Activated naive CD8-positive, alpha-beta T cell treated with anti-CD3 and anti-CD28 coated beads, Interleukin-2, amount 50 U/mL, for 16 hours (primary cell): ENCODE data around the gene PTDSS2.
"Not testable (repeated sequence)": the region's sequence is repeated elsewhere in the genome, so short reads cannot be mapped to it uniquely, and the experiment has no call there.

Experiments
- DNase-seq: peaks from one replicate; pipeline ENCODE4 v3.0.0-alpha.2; 2020; ENCODE audit warnings: low read depth, low spot score

The PTDSS2 gene

DNA sequence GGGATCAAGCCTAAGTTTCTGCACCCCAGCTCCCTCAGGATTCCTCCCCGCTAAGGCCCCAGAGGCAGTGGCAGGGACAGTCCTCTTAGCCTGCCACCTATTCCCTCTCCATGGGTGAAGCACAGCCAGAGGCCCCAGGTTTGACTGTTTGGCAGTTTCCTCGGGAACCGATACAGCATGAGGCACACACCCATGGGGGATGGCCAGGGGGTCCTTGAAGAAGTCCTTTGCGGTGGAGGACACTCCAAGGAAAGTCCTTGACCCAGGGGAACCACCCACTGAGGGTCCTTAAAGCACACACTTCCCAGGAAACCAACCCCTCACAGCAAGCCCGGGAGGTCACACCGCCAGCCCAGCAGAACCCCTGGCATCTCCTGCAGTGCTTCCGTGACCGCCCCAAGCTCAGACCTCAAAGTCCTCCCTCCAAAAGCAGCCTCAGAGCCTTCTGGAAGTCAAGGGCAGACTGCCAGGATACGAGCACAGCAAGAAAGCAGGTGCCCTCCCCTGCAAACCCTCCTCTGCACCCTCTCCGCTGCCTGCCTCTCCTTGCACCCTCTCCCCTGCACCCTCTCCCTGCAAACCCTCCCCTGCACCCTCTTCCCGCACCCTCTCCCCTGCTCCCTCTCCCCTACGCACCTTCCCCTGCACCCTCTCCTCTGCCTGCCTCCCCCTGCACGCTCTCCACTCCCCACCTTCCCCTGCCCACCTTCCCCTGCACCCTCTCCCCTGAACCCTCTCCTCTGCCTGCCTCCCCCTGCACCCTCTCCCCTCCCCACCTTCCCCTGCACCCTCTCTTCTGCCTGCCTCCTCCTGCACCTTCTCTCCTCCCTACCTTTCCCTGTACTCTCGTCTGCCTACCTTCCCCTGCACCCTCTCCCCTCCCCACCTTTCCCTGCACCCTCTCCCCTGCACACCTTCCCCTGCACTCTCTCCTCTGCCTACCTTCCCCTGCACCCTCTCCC lies 36.7 kb upstream of the PTDSS2 start:
- DNase-seq, result no peak

DNA sequence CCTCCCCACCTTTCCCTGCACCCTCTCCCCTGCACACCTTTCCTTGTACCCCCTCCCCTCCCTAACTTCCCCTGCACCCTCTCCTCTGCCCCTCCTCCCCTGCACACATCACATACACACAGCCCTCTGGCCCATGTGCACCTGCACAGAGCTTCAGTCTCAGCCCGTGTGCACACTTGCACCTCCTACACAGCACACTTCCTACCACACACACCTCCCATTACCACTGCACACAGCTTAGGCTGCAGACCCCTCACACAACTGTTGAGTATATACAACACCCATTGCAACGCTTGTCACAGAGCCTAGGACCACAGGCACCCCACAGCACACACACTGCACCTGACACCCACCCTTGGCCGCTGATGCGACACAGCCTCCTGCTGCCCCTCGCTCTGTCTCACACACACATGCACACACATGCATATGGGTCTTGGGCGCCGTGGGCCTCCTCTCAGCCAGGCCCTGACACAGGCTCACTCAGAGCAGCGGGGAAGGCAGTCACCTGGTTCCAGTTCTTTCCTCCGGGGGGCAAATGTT lies 35.7 kb upstream of the PTDSS2 start:
- no peak for DNase-seq

DNA sequence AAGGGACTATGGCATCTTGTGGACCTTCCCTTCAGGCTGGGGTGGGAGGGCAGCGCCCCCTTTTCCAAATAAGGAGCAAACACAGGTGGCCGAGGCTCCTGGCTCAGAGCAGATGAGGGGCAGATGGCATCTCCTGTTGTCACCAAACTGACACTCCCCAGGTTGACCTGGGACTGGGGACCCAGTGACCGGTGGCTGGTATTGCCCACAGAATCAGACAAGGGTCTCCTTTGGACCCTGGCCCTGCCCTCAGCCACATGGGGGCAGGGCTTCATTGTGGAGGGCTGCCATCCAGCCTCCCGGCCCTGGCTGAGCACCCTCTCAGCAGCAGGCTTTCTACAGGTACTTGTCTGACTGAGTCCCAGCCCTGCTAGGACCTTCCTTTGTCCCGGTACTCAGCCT lies 34.4 kb upstream of the PTDSS2 start:
- no peak for DNase-seq

DNA sequence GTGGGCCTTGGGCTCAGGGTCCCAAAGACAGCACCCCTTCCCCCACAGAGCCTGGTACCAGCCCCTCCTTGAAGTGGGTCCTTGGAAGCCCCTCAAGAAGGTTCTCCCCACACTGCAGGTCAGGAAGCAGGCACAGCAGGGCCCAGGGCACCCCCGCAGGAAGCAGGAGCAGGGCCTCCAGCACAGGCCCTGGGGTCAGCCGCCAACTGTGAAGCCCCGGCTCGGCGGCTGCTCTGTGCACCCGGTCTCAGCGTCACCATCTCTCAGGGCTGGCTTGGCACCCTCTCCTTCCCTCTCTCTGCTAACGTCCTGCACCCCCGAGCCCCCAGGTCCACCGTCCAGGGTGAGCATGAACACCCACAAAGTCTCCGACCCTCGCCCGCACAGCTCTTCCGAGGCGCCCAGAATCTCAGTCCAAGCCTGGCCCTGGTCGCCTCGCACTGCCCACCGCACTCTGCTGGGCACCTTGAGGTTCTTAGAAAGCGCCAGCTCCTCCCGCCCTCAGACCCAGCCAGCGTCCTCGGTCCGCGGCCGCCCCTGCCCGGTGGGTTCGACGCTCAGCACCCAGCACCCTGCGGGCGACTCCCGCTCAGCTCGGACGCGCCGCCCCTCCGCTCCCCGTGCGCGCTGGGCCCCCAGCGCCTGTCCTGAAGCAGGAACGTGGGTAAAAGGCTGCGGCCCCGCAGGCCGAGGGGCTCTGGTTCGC lies 33.9 kb upstream of the PTDSS2 start:
- DNase-seq, result no peak

DNA sequence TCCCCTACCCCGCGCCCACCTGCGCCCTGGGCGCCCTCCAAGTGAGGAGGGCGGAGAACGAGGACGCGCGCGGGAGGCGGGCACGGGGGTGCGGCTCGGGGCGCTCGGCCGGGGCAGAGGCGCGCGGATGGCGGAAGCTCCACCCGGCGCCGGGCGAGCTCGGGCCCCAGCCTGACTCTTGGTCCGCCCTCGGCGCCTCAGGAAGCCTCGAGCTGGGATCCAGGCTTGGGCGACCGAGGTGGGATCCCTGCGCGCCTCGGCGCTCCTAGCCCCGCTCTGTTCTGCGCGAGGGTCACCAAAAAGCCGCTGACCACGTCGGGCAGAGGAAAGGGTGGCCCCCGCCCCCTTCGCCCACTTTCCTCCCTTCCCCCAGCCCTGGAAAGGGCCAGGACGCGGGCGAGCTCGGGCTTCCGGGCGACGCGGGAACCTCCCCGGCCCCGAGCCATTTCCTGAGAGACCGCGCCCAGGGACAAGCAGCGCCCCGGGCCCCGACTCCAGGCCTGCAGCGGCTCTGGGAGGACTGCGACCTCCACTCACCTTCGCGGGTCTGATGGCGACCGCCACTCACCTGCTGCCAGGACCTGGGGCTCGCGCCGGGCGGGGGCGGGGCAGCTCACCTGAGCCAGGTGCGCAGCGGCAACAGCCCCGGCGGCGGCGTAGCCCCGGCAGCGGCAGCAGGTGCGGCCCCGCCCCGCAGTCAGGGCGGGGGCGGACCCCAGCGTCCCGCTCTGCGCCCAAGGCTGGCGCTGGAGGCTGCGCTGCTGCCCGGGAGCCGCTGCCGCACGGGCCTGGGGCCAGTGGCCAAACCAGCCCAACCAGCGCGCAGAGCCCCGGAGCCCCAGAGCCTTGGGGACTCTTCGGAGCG lies 33.1 kb upstream of the PTDSS2 start:
- no peak for DNase-seq

DNA sequence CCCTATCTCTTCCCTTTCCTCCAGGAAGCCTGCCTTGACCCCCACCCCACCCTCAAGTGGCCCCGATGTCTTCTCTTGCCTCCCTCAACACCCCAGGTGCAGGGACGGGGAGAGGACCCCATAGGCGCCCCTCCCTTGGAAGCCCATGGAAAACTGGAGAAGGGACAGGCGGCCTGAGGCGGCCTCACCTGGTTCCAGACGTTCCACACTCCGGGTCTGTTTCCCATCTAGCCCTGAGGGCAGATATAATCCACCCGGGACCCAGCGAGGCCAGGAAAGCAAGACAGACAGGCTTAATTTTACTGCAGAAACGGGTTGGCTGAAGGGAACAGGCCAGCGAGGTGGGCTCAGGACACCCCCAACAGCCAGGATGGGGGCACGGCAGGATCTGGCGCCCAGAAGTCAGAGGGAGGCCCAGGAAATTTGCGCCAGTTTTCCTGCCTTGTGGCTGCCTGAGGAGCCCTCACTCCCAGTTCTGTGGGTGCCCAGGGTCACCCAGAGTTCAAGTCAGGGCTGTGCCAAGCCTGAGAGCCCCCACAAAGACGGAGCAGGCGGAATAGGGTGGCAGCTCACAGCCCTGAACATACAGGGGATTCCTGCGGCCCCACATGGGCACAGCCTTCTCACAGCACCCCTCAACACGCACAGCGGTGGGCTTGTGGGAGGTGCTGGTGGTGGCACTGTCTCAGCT lies 32.3 kb upstream of the PTDSS2 start:
- no peak for DNase-seq

DNA sequence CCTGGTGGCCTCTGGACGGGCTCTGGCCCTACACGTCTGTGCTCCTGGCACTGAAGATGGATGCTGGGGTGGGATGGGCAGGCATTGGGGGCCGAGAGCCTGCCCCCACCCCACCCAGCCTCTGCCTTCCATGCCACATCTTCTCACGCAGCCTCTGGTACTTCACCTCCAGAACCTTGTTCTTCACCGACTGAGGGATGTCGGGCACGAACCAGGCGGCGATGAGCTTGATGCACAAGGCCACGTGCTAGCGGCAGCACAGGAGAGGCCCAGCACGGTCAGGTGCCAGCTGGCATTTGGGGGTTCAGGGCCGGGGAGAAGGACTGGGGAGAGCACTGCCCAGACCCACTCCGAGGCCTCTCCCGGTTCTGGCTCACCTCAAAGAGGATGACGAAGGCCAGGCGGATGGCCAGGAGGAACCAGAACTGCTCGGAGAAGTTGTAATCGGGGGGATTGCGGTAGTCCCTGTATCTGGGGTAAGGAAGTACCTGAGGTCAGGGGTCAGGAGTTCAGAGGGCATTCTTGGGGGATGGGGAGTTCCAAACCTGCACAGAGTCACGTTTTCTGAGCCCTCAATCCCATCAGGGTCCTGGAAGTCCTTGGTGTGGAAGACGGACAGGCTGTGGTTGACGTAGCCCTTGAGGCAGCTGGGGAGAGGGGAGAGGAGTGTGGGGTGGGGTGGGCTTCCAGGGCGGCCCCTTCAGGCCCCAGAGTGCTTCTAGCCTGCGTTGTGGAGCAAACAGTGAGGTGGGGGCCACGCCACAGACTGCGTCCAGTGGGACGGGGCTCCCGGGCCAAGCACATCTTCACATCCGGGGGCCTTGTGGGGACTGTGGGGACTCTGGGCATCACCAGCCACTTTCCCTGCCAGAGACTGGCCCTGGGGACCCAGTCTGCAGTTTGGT lies 31.5 kb upstream of the PTDSS2 start:
- DNase-seq, result no peak

DNA sequence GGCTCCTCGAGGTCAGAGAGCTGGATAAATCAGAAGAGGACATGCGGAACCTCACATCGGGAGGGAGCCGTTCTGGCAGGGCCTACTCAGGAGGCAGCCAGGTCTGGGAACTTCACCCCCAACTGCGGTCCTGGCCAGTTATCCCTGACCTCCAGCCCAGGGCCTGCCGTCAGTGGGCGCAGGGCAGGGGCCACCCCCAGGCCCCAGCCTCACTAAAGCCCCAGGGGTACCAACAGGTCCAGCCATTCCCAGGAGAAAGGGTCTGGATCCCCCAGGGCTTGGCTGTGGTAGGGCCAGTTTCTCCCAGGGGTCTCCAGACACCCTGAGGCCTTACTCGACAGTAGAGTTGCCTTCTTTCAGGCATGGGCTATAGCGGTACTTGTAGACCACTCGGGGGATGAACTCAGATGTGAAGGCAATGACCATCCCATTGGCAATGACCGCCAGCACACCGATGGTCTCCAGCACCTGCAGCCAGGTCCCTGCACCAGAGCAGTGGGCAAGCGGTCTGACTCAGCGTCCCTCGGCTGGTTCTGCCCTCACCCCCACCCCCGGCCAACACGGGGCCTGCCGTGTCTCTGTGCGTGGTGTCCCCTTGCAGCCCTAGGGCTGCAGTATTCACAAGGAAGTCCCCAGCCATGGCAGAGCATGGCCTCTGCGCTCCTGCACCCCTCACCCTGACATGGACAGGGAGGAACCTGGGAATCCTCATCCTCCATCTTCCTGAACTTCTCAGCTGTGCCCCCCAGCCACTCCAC lies 30.7 kb upstream of the PTDSS2 start:
- DNase-seq, result no peak

DNA sequence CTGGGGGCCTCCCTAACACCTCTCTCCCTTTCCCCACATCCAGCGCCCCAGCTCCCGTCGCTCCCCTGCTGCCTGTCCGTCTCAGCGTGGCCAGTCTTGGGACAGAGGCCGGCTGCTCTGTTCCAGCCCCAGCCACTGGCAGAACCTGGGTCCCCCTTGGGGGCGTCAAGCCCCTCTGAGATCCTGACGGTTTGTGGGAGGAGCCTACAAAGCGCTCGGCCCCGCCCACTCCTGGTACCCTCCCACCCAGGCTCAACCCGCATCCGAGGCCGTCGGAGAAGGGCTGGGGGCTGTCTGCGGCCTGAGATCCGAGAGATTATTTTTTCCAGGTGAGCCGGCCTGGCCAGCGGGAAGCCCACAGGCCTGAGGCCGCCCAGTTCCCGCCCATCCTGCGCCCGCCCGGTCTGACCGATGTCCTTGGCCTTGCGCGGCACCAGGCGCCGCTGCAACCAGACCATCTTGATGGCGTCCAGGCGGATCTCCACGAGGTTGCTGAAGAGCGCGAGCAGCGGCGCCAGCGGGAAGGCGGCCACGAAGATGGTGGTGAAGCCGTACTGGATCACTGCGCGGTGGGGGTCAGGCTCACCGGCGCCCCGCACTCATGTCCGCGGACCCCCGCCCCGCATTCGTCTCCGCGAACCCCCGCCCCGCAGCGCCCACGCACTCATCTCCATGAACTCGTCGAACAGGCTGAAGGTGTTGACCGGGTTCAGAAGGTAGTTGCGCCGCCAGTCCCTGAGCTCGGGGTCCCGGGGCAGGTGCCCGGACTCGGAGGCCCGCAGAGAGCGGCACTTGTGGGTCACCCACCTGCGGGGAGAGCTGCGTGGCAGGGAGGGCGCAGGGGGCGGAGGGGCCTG lies 29.8 kb upstream of the PTDSS2 start:
- DNase-seq, result no peak

DNA sequence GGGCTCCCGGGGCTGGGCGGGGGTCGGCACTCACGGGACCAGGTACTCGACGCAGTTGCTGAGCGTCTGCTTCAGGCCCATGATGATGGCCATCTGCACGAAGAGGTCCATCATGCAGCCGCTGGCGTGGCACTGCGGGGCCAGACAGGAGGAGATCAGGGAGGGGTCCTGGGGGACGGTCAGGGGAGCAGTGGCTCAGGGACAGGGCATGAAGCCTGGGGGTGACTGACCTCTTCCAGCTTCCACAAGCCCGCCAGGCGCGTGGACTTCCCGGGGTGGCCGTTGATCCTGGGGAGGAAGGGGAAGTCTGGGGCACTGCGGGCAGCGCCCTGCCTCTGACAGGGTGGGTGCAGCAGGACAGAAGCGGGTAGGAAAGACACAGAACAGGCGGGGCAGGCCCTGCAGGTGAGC lies 29.2 kb upstream of the PTDSS2 start:
- DNase-seq, result no peak

DNA sequence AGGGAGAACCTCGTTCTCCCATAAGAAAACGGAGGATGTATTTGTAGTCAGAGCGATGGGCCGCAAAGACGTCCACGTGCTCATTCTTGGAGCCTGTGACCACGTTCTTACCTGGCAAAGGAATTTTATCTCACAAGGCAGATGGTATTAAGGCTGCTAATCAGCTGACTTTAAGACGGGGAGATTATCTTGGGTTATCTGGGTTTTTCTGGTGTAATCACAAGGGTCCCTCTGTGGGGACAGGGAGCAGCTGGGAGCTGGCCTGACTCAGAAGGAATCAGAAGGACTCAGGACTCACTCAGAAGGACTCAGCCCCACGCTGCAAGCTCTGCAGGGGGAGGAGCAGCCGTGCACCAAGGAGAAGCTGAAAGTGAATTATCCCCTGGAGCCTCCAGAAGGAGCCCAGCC lies 27.8 kb upstream of the PTDSS2 start:
- no peak for DNase-seq

DNA sequence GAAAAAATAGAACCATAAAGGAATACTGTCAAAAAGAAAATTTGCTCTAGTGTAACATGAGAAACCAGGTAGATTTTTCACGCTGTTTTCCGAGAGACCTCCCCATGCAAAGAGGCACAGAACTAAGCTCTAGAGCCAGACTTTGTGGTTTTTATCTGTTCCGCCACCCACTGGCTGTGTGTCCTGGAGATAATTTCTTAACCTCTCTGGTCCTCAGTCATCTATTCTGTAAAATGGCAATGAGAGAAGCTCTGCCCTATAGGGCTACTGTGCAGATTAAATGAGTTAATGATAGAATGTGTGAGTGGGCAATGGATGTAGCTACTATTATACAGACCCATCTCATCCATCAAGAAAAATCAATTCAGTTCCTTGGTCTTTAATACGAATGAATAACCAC lies 25.8 kb upstream of the PTDSS2 start:
- no peak for DNase-seq

DNA sequence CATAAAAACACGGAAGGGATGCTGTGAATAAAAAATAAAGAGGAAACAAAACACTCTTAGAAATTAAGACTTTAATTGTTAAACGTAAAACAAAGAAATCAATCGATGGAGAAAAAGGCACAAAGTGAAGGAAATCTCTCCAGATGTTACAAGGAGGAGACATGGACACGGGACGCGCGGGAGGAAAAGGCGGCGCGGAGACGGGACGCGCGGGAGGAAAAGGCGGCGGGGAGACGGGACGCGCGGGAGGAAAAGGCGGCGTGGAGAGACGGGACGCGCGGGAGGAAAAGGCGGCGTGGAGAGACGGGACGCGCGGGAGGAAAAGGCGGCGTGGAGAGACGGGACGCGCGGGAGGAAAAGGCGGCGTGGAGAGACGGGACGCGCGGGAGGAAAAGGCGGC lies 25.3 kb upstream of the PTDSS2 start:
- not testable (repeated sequence) for DNase-seq

DNA sequence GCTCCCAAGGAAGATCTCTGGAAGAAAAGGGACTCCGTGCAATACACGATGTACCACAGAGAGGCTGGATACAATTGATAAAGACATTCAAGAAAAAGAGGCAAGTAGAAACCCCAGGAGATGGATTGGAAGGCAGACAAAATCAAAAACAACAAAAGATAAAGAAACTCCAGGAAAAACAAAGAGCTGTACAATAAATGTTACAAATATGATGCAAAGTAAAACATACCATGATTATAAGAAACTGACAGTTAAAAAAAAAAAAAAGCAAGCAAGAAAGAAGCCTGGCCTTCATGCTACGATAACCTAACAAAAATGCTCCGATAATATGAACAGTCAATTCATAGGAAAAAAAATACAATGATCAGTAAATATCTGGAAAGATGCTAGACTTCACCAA lies 24.8 kb upstream of the PTDSS2 start:
- DNase-seq, result no peak

DNA sequence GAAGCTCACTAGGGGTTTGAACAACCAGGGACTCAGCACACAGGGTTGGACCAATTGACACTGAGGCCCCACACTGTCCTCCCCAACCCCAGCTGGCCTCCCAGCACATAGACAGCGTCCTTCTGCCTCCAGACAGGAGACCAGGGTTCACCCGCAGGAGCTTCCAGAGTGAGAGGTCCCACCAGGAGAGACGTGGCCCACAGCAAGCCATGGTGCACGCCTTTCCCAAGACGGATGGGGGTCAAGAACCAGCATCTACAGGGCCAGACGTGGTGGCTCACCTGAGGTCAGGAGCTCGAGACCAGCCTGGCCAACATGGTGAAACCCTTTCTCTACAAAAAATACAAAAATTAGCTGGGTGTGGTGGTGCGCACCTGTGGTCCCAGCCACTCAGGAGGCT lies 23.2 kb upstream of the PTDSS2 start:
- DNase-seq, result no peak

DNA sequence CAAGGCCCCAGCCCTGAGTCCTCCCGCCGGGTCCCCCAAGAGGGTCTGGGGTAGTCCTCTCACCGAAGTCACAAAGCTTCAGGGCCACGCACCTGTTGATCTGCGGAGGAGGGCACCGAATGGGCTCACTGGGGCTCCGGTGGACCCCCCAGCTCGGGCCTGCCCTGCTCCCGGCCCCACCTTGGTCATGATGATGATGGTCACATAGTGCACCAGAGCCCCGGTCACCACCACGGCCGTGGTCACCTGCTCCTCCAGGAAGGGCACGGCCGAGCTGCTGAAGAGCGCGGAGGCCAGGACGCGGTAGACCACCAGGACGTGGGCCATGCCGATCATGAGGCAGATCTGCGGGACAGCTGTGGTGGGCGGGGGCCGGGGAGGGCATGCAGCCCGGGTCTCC lies 21.8 kb upstream of the PTDSS2 start:
- DNase-seq, result no peak

DNA sequence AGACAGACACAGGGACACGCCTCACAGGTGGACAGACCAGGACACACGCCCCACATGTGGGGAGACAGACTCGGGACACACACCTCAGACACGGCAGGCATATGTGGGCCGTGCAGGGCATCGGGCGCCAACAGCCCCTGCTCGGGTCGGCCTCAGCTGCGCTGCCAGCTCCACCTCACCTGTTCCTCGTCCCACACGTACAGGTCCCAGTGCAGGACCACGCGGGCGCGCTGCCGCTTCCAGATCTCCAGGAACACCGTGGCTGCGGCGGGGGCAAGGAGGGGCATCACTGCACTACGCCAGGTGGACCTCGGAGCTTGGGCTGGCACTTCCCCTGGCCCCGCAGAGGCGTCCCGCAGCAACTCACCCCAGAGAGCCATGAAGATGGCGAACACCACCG lies 20.7 kb upstream of the PTDSS2 start:
- no peak for DNase-seq

DNA sequence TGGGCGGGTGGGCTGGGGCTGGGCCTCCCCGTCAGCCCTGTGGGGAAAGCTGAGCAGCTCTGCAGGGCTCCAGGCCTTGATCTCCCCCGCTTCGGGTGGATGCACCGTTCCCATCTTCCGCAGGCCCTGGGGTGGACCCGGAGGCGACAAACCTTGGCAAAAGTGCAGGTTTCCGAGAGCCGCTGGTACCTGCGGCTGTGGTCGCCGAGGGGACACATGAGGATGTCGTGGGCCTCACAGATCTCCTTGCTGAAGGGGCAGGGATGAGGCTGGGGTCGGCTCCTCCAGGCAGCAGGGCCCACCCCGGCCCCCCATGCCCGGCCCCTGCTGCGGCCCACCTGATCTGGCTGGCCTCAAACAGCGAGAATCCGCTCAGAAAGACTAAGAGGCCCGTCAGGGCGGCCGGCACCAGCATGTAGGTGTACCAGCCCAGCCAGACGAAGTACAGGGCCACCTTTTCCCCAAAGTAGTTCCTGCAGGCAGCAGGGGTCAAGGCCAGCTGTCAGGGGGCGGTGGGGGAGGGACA lies 20.1 kb upstream of the PTDSS2 start:
- DNase-seq, result no peak
